ENCODE measurements around the gene ZBTB25. TPM values are rescaled to one million over a fixed set of nuclear protein-coding genes. Genes with fewer than 3 reads are reported as not detected.

Gene ZBTB25
- total and polyA plus RNA-seq, 7 donors = 0.69 to 24.6 (median 9.6) TPM

- Histone ChIP-seq H3K4me1 (peaks cover 0 to 63% (median 47%) of the 10 kb centered on the region in 4 donors), H3K9me3 (no peaks in the 10 kb centered on the region), H3K27ac (no peak overlapping the region), H3K36me3 (no peaks in the 10 kb centered on the region), H3K27me3 (no peaks in the 10 kb centered on the region), H3K4me3 (no peak overlapping the region)
- TF ChIP-seq POLR2AphosphoS5 (IDR thresholded peaks at IDR 0.05) (no peak), EP300 (IDR thresholded peaks at IDR 0.05) (no peak), CTCF (IDR thresholded peaks at IDR 0.05) (no peak), POLR2A (IDR thresholded peaks at IDR 0.05) (no peak)
- 28 to 47% methylated on average over 1 of the region's 1 CpG for WGBS, 2 donors
- DNase-seq = no peak
- intact Hi-C loops (cut with DNase I) = no loop called here
These were observed 4.7 kb upstream of the ZBTB25 start for GRCh38 chr14:64508215-64508776.

GRCh38 chr14:64507376-64508156 is 3.9 kb upstream of the ZBTB25 start:
- no peak for TF ChIP-seq POLR2A (IDR thresholded peaks at IDR 0.05)
- no peak for TF ChIP-seq POLR2AphosphoS5 (IDR thresholded peaks at IDR 0.05)
- no peak for TF ChIP-seq CTCF (IDR thresholded peaks at IDR 0.05)
- no peak for TF ChIP-seq EP300 (IDR thresholded peaks at IDR 0.05)
- Histone ChIP-seq H3K4me1 (peaks cover 0 to 62% (median 47%) of the 10 kb centered on the region in 4 donors), H3K9me3 (no peaks in the 10 kb centered on the region), H3K36me3 (no peaks in the 10 kb centered on the region), H3K27me3 (no peaks in the 10 kb centered on the region), H3K27ac (peak overlapping the region in 1 of 4 donors; percentile 15), H3K4me3 (no peak overlapping the region)
- DNase-seq = no peak
- WGBS, 2 donors = 60 to 74% methylated on average over 4 of the region's 4 CpGs
- intact Hi-C loops (cut with DNase I) = no loop called here

GRCh38 chr14:64506721-64507120 is 3.1 kb upstream of the ZBTB25 start:
- Histone ChIP-seq H3K36me3 (no peaks in the 10 kb centered on the region), H3K9me3 (no peaks in the 10 kb centered on the region), H3K4me1 (peaks cover 0 to 64% (median 51%) of the 10 kb centered on the region in 4 donors), H3K27ac (peak overlapping the region; percentile 99 to 100 (median 99)), H3K27me3 (no peaks in the 10 kb centered on the region), H3K4me3 (peak overlapping the region in 1 of 4 donors; percentile 71)
- no peak for TF ChIP-seq POLR2AphosphoS5 (IDR thresholded peaks at IDR 0.05)
- TF ChIP-seq CTCF (IDR thresholded peaks at IDR 0.05) = no peak
- no peak for TF ChIP-seq POLR2A (IDR thresholded peaks at IDR 0.05)
- TF ChIP-seq EP300 (IDR thresholded peaks at IDR 0.05) = no peak
- 13 to 18% methylated on average over 3 of the region's 3 CpGs for WGBS, 2 donors
- DNase-seq = no peak
- intact Hi-C loops (cut with DNase I) = no loop called here

- DNase-seq = peak; percentile 96
- intact Hi-C loops (cut with DNase I) = loop anchor here (1.0 to 5.0 kb wide), 3 partner anchors 35 to 202 kb away; partner anchors contain the start of genes HSPA2 and MTHFD1
These were observed 1.5 kb upstream of the ZBTB25 start for GRCh38 chr14:64504897-64505794.

More at GRCh38 chr14:64504897-64505794, 1.5 kb upstream of the ZBTB25 start:
- WGBS, 2 donors = 0 to 1% methylated on average over 68 of the region's 68 CpGs
- Histone ChIP-seq H3K27ac (peak overlapping the region; percentile 99 to 100 (median 99)), H3K4me1 (peaks cover 0 to 63% (median 55%) of the 10 kb centered on the region in 4 donors), H3K27me3 (no peaks in the 10 kb centered on the region), H3K9me3 (no peaks in the 10 kb centered on the region), H3K36me3 (no peaks in the 10 kb centered on the region), H3K4me3 (peak overlapping the region; percentile 71 to 88 (median 78))
- TF ChIP-seq EP300 (IDR thresholded peaks at IDR 0.05) = no peak
- TF ChIP-seq POLR2A (IDR thresholded peaks at IDR 0.05) = peak in 1 of 2 donors; percentile 17
- TF ChIP-seq CTCF (IDR thresholded peaks at IDR 0.05) = no peak
- peak; percentile 9 to 55 (median 40) for TF ChIP-seq POLR2AphosphoS5 (IDR thresholded peaks at IDR 0.05)

All from sigmoid colon (tissue), 7 donors.